GM12875 (cell line): ENCODE data around the gene MRTFA.

ENCODE experiments used
- H3K4me3 ChIP-seq: one replicate; pipeline ENCODE4 v1.5.1; 2011; ENCODE audit warnings: low read depth, low read length, control low read depth
- TF ChIP-seq, protein P1 (sequence below): IDR thresholded peaks from 2 replicates; pipeline ENCODE4 v1.5.1; 2011; ENCODE audit warnings: low read depth, mild to moderate bottlenecking, control low read depth, inconsistent platforms, low read length, moderate library complexity, borderline replicate concordance; ENCODE audit not compliant: insufficient read depth

MRTFA gene

DNA sequence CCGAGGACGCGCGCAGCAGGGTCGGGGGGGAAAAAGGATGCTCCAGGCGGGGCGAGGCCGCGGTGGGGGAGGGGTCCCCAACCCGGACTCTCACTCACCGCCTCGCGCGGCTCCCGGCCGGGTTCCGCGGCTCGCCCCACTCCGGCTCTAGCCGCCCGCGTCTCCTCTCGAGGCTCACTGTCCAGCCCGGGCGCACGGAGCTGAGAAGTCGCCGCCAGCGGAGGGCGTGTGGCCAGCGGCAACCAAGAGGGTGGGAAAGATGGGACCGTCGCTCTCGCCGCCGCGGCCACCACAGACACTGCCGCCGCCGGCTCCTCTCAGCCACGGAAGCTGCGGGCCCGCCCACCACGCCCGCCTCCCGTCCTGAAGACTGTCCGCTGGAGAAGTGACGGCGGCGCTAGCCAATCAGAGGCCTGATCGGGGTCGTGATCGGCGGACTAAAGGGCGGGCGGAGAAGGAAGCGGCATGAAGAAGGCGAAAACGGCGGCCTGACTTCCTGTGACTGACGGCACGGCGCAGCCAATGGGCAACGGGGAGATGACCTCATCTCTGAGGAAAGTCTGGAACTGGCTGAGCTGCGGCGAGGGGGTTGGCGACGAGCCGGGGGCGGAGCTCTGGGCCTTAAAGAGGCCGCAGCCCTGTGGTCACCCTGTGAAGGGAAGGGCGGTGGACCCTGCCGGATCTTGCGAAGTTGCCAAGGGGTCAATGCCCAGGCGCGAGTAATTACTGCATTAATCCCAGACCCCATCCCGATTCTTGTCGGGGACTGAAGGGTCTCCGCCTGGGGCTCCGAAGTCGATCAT is at the start of gene MRTFA:
Gene MRTFA, minus strand, starts transcription at position 340 of the 803 bp plus-strand sequence.
- TF ChIP-seq, protein P1, sequence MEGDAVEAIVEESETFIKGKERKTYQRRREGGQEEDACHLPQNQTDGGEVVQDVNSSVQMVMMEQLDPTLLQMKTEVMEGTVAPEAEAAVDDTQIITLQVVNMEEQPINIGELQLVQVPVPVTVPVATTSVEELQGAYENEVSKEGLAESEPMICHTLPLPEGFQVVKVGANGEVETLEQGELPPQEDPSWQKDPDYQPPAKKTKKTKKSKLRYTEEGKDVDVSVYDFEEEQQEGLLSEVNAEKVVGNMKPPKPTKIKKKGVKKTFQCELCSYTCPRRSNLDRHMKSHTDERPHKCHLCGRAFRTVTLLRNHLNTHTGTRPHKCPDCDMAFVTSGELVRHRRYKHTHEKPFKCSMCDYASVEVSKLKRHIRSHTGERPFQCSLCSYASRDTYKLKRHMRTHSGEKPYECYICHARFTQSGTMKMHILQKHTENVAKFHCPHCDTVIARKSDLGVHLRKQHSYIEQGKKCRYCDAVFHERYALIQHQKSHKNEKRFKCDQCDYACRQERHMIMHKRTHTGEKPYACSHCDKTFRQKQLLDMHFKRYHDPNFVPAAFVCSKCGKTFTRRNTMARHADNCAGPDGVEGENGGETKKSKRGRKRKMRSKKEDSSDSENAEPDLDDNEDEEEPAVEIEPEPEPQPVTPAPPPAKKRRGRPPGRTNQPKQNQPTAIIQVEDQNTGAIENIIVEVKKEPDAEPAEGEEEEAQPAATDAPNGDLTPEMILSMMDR = no peak
- peak within 1 kb of the TSS; percentile 80 for H3K4me3 ChIP-seq

GRCh38 chr22:40685406-40685805 is 48.9 kb upstream of the MRTFA start:
- TF ChIP-seq, protein P1 = no peak
- H3K4me3 ChIP-seq = no peak overlapping the region

DNA sequence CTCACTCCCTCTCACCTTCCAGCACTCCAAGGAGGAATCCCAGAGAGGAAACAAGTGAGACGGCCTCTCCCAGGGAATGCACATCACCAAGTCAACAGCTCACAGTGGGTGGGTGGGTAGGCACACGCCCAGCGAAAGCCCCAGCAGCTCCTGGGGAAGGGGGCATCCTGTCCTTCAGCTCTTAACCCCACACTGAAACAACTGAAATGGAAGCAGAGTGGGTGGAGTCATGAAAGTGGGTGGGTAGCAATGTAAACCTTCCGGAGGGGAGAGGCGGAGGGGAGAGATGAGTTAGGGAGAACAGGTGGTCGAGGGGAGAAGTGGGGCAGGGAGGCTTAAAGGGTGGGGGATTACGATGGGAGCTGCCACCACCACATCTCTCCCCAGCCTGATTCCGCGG is 48.2 kb upstream of the MRTFA start:
- TF ChIP-seq, protein P1 = no peak
- no peak overlapping the region for H3K4me3 ChIP-seq

GRCh38 chr22:40681451-40681850 is 44.9 kb upstream of the MRTFA start:
- TF ChIP-seq, protein P1 = no peak

GRCh38 chr22:40680819-40681183 is 44.3 kb upstream of the MRTFA start:
- TF ChIP-seq, protein P1 = no peak
- no peak overlapping the region for H3K4me3 ChIP-seq

More at GRCh38 chr22:40681451-40681850, 44.9 kb upstream of the MRTFA start:
- H3K4me3 ChIP-seq = no peak overlapping the region

DNA sequence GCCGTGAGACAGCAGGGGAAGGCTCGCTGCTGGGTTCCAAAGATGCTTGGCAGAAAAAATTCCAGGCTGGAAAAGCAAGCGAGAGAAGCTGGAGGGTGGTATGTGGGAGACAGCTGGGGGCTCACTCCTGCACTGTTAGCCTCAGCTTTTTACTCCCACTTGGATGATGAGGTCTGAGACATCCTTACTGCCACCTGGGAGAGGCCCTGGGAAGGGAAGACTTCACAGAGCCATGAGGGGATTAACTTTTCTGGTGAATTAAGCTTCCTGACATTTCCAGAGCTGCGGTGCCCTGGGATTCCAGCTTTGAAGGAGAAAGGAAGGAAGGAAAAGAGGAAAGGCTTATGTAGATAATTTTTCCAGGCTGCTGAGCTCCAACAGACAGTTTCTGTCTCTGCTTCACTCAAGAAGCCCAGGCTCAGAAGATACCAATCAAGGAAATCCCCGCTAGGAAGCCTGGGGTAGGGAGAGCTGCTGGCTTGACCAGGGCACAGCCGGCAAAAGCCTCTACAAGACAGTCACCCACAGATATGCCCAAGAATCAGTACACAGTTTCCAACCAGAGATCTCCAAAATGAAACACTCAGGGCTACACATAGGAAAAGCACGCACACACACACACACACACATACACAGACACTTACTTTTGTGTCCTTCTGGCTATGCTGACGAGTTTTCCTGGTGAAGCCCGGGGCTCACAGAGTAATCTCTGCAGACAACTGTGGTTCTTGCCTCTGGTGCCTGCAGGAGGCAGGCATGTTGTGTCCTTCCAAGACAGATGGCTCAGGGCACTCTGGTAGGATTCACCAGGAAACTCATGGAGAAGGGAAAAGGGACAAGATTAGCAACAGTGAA is 43.7 kb upstream of the MRTFA start:
- H3K4me3 ChIP-seq = no peak overlapping the region
- TF ChIP-seq, protein P1 = no peak
